Immature natural killer cell (primary cell): ENCODE data around the gene LCN9. TPM values are rescaled to one million over a fixed set of nuclear protein-coding genes. Genes with fewer than 3 reads are reported as not detected.
"Not testable (repeated sequence)": the region's sequence is repeated elsewhere in the genome, so short reads cannot be mapped to it uniquely, and the experiment has no call there.

Source experiments
- DNase-seq, 3 donors: peaks; one replicate each; pipeline ENCODE4 v3.0.0; 2022; ENCODE audit warnings: mixed read lengths in 1 of 3
- H3K27ac Mint-ChIP-seq, 6 donors: one replicate each; pipeline ENCODE4 v1.8.0; 2020; ENCODE audit warnings: mixed read lengths in 6 of 6, mild to moderate bottlenecking in 5 of 6, inconsistent platforms in 4 of 6, moderate library complexity in 3 of 6
- H3K27me3 Mint-ChIP-seq, 3 donors: one replicate each; pipeline ENCODE4 v1.8.0; 2020 to 2021; ENCODE audit warnings: low read depth in 3 of 3, mild to moderate bottlenecking in 3 of 3, mixed read lengths in 3 of 3, moderate library complexity in 3 of 3, inconsistent platforms in 1 of 3
- H3K36me3 Mint-ChIP-seq, 3 donors: one replicate each; pipeline ENCODE4 v1.8.0; 2020; ENCODE audit warnings: mixed read lengths in 3 of 3, inconsistent platforms in 2 of 3, mild to moderate bottlenecking in 2 of 3
- H3K4me1 Mint-ChIP-seq, 2 donors: one replicate each; pipeline ENCODE4 v1.8.0; 2020; ENCODE audit warnings: inconsistent platforms in 2 of 2, mild to moderate bottlenecking in 2 of 2, mixed read lengths in 2 of 2, moderate library complexity in 1 of 2
- H3K4me3 Mint-ChIP-seq, 5 donors: one replicate each; pipeline ENCODE4 v1.8.0; 2020; ENCODE audit warnings: mild to moderate bottlenecking in 5 of 5, mixed read lengths in 5 of 5, inconsistent platforms in 3 of 5, moderate library complexity in 3 of 5
- H3K9me3 Mint-ChIP-seq, 6 donors: one replicate each; pipeline ENCODE4 v1.8.0; 2020; ENCODE audit warnings: mild to moderate bottlenecking in 6 of 6, mixed read lengths in 6 of 6, inconsistent platforms in 4 of 6, moderate library complexity in 3 of 6
- polyA plus RNA-seq, 3 donors: library from polyadenylated mRNA; unstranded; fragments of 300-500 nt; fragmentation: Illumina TruSeq; gene quantifications; one replicate each; pipeline ENCODE4 v1.2.3, GENCODE V29; 2021

LCN9 gene
- polyA plus RNA-seq, 3 donors from 2014 or later: not detected

- no peaks in the 10 kb centered on the region for H3K36me3 Mint-ChIP-seq
- H3K4me1 Mint-ChIP-seq: no peaks in the 10 kb centered on the region
- peaks cover 0 to 2% (median 1%) of the 10 kb centered on the region in 3 donors for H3K27me3 Mint-ChIP-seq
- H3K4me3 Mint-ChIP-seq: no peak overlapping the region
- DNase-seq: no peak
- H3K27ac Mint-ChIP-seq: no peak overlapping the region
- H3K9me3 Mint-ChIP-seq: no peaks in the 10 kb centered on the region
Measured at GRCh38 chr9:135670721-135671590, 7.8 kb downstream of the LCN9 start.

- Mint-ChIP-seq H3K36me3 (no peaks in the 10 kb centered on the region), H3K4me1 (no peaks in the 10 kb centered on the region), H3K9me3 (no peaks in the 10 kb centered on the region), H3K4me3 (no peak overlapping the region), H3K27me3 (peaks cover 0 to 2% (median 1%) of the 10 kb centered on the region in 3 donors), H3K27ac (no peak overlapping the region)
- no peak for DNase-seq
Measured at GRCh38 chr9:135671591-135672041, 8.5 kb downstream of the LCN9 start.

- H3K9me3 Mint-ChIP-seq, H3K4me1 Mint-ChIP-seq, H3K4me3 Mint-ChIP-seq, H3K27me3 Mint-ChIP-seq, H3K36me3 Mint-ChIP-seq, H3K27ac Mint-ChIP-seq, DNase-seq: not testable (repeated sequence)
Measured at GRCh38 chr9:135672786-135673185, 9.7 kb downstream of the LCN9 start.

GRCh38 chr9:135673941-135674340 lies 10.8 kb downstream of the LCN9 start:
- H3K4me3 Mint-ChIP-seq: no peak overlapping the region

GRCh38 chr9:135674977-135675376 lies 11.9 kb downstream of the LCN9 start:
- Mint-ChIP-seq H3K4me1 (no peaks in the 10 kb centered on the region), H3K27me3 (peaks cover 0 to 2% (median 0%) of the 10 kb centered on the region in 3 donors), H3K27ac (no peak overlapping the region), H3K4me3 (no peak overlapping the region), H3K36me3 (no peaks in the 10 kb centered on the region), H3K9me3 (no peaks in the 10 kb centered on the region)
- DNase-seq: no peak

More at GRCh38 chr9:135673941-135674340, 10.8 kb downstream of the LCN9 start:
- Mint-ChIP-seq H3K27me3 (peaks cover 0 to 2% (median 1%) of the 10 kb centered on the region in 3 donors), H3K4me1 (no peaks in the 10 kb centered on the region), H3K27ac (no peak overlapping the region), H3K36me3 (no peaks in the 10 kb centered on the region), H3K9me3 (no peaks in the 10 kb centered on the region)
- no peak for DNase-seq

GRCh38 chr9:135676891-135677290 lies 13.8 kb downstream of the LCN9 start:
- Mint-ChIP-seq H3K4me3 (no peak overlapping the region), H3K27ac (no peak overlapping the region), H3K9me3 (no peaks in the 10 kb centered on the region), H3K36me3 (no peaks in the 10 kb centered on the region), H3K4me1 (no peaks in the 10 kb centered on the region), H3K27me3 (peaks cover 0 to 2% (median 0%) of the 10 kb centered on the region in 3 donors)
- no peak for DNase-seq

GRCh38 chr9:135677641-135678168 lies 14.6 kb downstream of the LCN9 start:
- no peaks in the 10 kb centered on the region for H3K36me3 Mint-ChIP-seq
- H3K4me3 Mint-ChIP-seq: no peak overlapping the region
- H3K9me3 Mint-ChIP-seq: no peaks in the 10 kb centered on the region
- no peaks in the 10 kb centered on the region for H3K4me1 Mint-ChIP-seq
- H3K27ac Mint-ChIP-seq: no peak overlapping the region
- no peak for DNase-seq
- no peaks in the 10 kb centered on the region for H3K27me3 Mint-ChIP-seq

- DNase-seq: no peak
- no peaks in the 10 kb centered on the region for H3K4me1 Mint-ChIP-seq
- H3K36me3 Mint-ChIP-seq: no peaks in the 10 kb centered on the region
- H3K27ac Mint-ChIP-seq: no peak overlapping the region
- no peaks in the 10 kb centered on the region for H3K9me3 Mint-ChIP-seq
- H3K27me3 Mint-ChIP-seq: no peaks in the 10 kb centered on the region
- no peak overlapping the region for H3K4me3 Mint-ChIP-seq
Measured at GRCh38 chr9:135678236-135679017, 15.3 kb downstream of the LCN9 start.

- H3K9me3 Mint-ChIP-seq: no peaks in the 10 kb centered on the region
- H3K27me3 Mint-ChIP-seq: no peaks in the 10 kb centered on the region
- H3K4me3 Mint-ChIP-seq: no peak overlapping the region
- no peaks in the 10 kb centered on the region for H3K4me1 Mint-ChIP-seq
- no peaks in the 10 kb centered on the region for H3K36me3 Mint-ChIP-seq
- H3K27ac Mint-ChIP-seq: peak overlapping the region in 1 of 6 donors; percentile 58
- no peak for DNase-seq
Measured at GRCh38 chr9:135680056-135680455, 16.9 kb downstream of the LCN9 start.

- Mint-ChIP-seq H3K4me3 (no peak overlapping the region), H3K9me3 (no peaks in the 10 kb centered on the region), H3K27ac (no peak overlapping the region), H3K27me3 (no peaks in the 10 kb centered on the region), H3K36me3 (no peaks in the 10 kb centered on the region), H3K4me1 (no peaks in the 10 kb centered on the region)
- DNase-seq: no peak
Measured at GRCh38 chr9:135681161-135681560, 18.1 kb downstream of the LCN9 start.

- no peaks in the 10 kb centered on the region for H3K27me3 Mint-ChIP-seq
- no peaks in the 10 kb centered on the region for H3K36me3 Mint-ChIP-seq
- H3K4me3 Mint-ChIP-seq: no peak overlapping the region
- no peaks in the 10 kb centered on the region for H3K4me1 Mint-ChIP-seq
- no peak for DNase-seq
- no peaks in the 10 kb centered on the region for H3K9me3 Mint-ChIP-seq
- no peak overlapping the region for H3K27ac Mint-ChIP-seq
Measured at GRCh38 chr9:135683401-135684034, 20.4 kb downstream of the LCN9 start.

- Mint-ChIP-seq H3K4me3 (no peak overlapping the region), H3K9me3 (no peaks in the 10 kb centered on the region), H3K27me3 (no peaks in the 10 kb centered on the region), H3K4me1 (no peaks in the 10 kb centered on the region), H3K36me3 (no peaks in the 10 kb centered on the region), H3K27ac (no peak overlapping the region)
- DNase-seq: no peak
Measured at GRCh38 chr9:135684691-135685090, 21.6 kb downstream of the LCN9 start.

- Mint-ChIP-seq H3K27me3 (no peaks in the 10 kb centered on the region), H3K4me3 (no peak overlapping the region), H3K36me3 (no peaks in the 10 kb centered on the region), H3K27ac (no peak overlapping the region), H3K9me3 (no peaks in the 10 kb centered on the region), H3K4me1 (no peaks in the 10 kb centered on the region)
- DNase-seq: no peak
Measured at GRCh38 chr9:135687216-135687615, 24.1 kb downstream of the LCN9 start.

GRCh38 chr9:135689011-135689410 lies 25.9 kb downstream of the LCN9 start:
- no peaks in the 10 kb centered on the region for H3K4me1 Mint-ChIP-seq
- no peaks in the 10 kb centered on the region for H3K36me3 Mint-ChIP-seq
- H3K9me3 Mint-ChIP-seq: no peaks in the 10 kb centered on the region
- H3K4me3 Mint-ChIP-seq: peak overlapping the region in 1 of 5 donors; percentile 9
- no peak for DNase-seq
- H3K27me3 Mint-ChIP-seq: peaks cover 0 to under 1% (median 0%) of the 10 kb centered on the region in 3 donors
- H3K27ac Mint-ChIP-seq: no peak overlapping the region
